ENCODE data around the gene SEL1L3. TPM values are rescaled to one million over a fixed set of nuclear protein-coding genes. Genes with fewer than 3 reads are reported as not detected.

Gene SEL1L3
- total RNA-seq, 1 donor from 2014 or later = 3.2 TPM

DNA sequence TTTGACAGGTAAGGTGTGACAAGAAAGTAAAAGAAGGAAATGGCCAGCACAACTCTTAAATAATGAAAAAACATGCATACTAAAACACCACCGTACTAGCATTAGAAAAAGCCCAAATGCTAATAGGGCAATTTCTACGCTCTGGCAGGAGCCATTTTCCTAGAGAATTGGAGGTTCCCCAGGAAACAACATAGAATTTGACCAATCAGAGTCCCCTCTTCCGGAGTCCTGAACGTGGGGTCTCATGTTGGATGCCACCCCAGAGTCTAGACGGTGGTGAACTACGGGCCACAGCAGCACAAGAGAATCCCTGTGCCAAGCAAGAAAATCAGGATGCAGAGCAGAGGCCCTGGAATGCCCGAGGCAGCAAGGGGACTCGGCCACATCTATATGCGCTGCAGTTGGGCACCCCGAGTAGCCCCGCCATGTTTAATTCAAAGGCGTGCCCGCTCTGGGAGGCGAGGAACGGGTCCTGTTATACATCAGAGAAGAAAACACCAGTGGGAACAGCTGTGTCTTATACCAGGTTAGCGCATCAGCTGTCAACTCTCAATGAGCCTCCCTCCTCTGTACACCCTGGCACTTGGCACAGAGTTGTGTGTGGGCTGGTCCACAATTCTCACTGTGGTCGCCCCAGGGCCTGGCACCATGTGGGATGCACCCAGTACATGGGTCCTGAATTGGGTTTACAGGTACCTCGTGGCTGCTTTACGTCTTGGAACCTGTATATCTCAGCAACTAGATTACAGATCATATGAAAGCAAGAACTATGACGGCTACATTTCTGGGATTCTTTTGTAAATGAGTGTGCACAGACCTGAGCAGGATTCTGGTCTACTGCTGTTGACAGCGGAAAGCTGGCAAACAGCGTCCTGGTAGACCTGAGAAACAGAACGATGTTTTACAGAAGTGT, 52.1 kb downstream of the SEL1L3 start:
- intact Hi-C loops (cut with micrococcal nuclease) = no loop called here
- Histone ChIP-seq H3K36me3 (no peaks in the 10 kb centered on the region), H3K4me3 (no peak overlapping the region), H3K4me1 (peaks cover 20% of the 10 kb centered on the region), H3K9me3 (replicated peaks) (no peaks in the 10 kb centered on the region), H3K27me3 (ENCODE audit: low read depth) (no peaks in the 10 kb centered on the region), H3K27ac (replicated peaks) (no peak overlapping the region)
- TF ChIP-seq CTCF (IDR thresholded peaks at IDR 0.05; ENCODE audit: borderline replicate concordance) = no peak
- DNase-seq = no peak

DNA sequence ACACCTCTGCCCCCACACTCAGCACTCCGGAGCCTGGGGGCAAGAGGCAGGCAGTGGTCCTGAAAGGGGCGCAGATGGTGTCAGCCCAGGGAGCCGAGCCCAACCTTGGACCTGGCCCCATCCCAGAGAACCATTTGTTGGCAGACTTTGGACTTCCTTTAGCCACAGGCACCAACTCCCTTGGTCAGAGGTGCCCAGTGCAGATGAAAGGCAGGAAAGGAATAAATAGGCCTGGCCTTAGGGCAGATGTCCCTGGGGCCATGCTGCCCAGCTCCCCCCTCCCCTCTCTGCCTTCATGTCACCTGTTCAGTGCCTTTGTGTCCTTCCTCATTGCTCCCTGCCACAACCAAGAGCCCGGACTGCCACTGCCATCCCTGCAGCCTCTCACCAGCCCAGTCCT, 52.8 kb downstream of the SEL1L3 start:
- no peak for TF ChIP-seq CTCF (IDR thresholded peaks at IDR 0.05; ENCODE audit: borderline replicate concordance)
- Histone ChIP-seq H3K4me1 (peaks cover 20% of the 10 kb centered on the region), H3K4me3 (no peak overlapping the region), H3K27ac (replicated peaks) (no peak overlapping the region), H3K36me3 (no peaks in the 10 kb centered on the region), H3K27me3 (ENCODE audit: low read depth) (no peaks in the 10 kb centered on the region), H3K9me3 (replicated peaks) (no peaks in the 10 kb centered on the region)
- intact Hi-C loops (cut with micrococcal nuclease) = no loop called here
- DNase-seq = no peak

DNA sequence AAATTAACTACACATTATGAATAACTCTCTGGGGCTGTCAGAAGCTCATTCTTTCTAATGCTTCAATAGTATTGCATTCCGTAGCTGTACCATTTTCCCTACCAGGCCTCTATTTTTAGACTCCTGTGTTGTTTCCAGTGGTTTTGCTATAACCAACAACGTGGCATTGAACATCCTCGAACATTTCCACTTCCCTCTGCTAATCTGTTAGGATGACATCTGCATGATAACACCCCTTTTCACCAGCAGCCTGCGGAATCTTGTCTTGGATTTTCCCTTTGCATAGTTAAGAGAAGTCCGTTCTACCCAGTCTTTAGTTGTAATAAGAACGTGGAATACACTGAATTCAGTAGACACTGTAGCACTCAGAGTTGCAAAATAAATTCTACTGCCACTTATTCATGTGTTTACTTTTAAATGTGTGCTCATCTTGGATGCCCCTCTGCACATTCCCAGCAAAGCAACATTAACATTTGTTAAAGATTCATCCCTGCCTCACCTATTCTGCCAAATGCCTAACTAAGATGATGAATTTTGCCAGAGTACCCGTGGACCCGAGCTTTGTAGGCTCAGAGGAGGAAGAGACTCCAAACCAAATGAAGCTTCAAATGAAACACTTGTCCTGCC, 55.6 kb downstream of the SEL1L3 start:
- H3K9me3 ChIP-seq (replicated peaks) = no peaks in the 10 kb centered on the region
- DNase-seq = no peak
- TF ChIP-seq CTCF (IDR thresholded peaks at IDR 0.05; ENCODE audit: borderline replicate concordance) = no peak
- H3K27ac ChIP-seq (replicated peaks) = no peak overlapping the region
- H3K36me3 ChIP-seq = no peaks in the 10 kb centered on the region
- H3K4me3 ChIP-seq = no peak overlapping the region
- H3K4me1 ChIP-seq = no peaks in the 10 kb centered on the region
- no peaks in the 10 kb centered on the region for H3K27me3 ChIP-seq (ENCODE audit: low read depth)
- intact Hi-C loops (cut with micrococcal nuclease) = no loop called here

- Histone ChIP-seq H3K36me3 (no peaks in the 10 kb centered on the region), H3K4me3 (no peak overlapping the region), H3K9me3 (replicated peaks) (no peaks in the 10 kb centered on the region), H3K27me3 (ENCODE audit: low read depth) (no peaks in the 10 kb centered on the region), H3K27ac (replicated peaks) (no peak overlapping the region), H3K4me1 (no peaks in the 10 kb centered on the region)
- intact Hi-C loops (cut with micrococcal nuclease) = no loop called here
- DNase-seq = no peak
- TF ChIP-seq CTCF (IDR thresholded peaks at IDR 0.05; ENCODE audit: borderline replicate concordance) = no peak
Measured at GRCh38 chr4:25805255-25805860, 57.4 kb downstream of the SEL1L3 start.

- DNase-seq = no peak
- no peak overlapping the region for H3K4me3 ChIP-seq
- H3K27ac ChIP-seq (replicated peaks) = no peak overlapping the region
- no peaks in the 10 kb centered on the region for H3K36me3 ChIP-seq
- no peaks in the 10 kb centered on the region for H3K9me3 ChIP-seq (replicated peaks)
- H3K4me1 ChIP-seq = no peaks in the 10 kb centered on the region
- TF ChIP-seq CTCF (IDR thresholded peaks at IDR 0.05; ENCODE audit: borderline replicate concordance) = no peak
- intact Hi-C loops (cut with micrococcal nuclease) = no loop called here
- H3K27me3 ChIP-seq (ENCODE audit: low read depth) = no peaks in the 10 kb centered on the region
Measured at GRCh38 chr4:25803720-25804225, 59.0 kb downstream of the SEL1L3 start.
